Placental pericyte (primary cell): ENCODE data around the gene ANKRD23. TPM values are rescaled to one million over a fixed set of nuclear protein-coding genes. Genes with fewer than 3 reads are reported as not detected.

Experiments
- small RNA-seq: library from RNA; depleted of rRNA; stranded (forward); fragments of <200 nt; gene quantifications from one replicate; pipeline ENCODE3, GENCODE V24; 2012; ENCODE audit warnings: low replicate concordance
- total RNA-seq: library from RNA; depleted of rRNA; stranded (reverse); fragments of >200 nt; gene quantifications from 2 replicates; pipeline ENCODE4 v1.2.3, GENCODE V29; 2012

Gene ANKRD23
- 1.1 and 1.3 TPM in 2 replicates for total RNA-seq

GRCh38 chr2:96843538-96844268 lies at the start of gene ANKRD23:
TSS of gene ANKRD23 (minus strand) at chr2:96844021. CDS start at chr2:96843992, 29 bp downstream.

GRCh38 chr2:96869822-96870625 lies 26.2 kb upstream of the ANKRD23 start, which contains the start of gene SEMA4C:
TSS of gene SEMA4C (minus strand) at chr2:96870080. CDS start at chr2:96867886, 2,194 bp downstream.

GRCh38 chr2:96857667-96858372 lies 14.0 kb upstream of the ANKRD23 start, which contains the start of gene ANKRD39:
TSS of gene ANKRD39 (minus strand) at chr2:96858016. CDS start at chr2:96857987, 29 bp downstream.

GRCh38 chr2:96816127-96816835 lies 27.5 kb downstream of the ANKRD23 start, which contains the start of gene CNNM3:
TSS of gene CNNM3 (plus strand) at chr2:96816268. CDS start at chr2:96816278, 10 bp downstream.

Small RNA genes lying within 50 kb of the gene (small RNA-seq; reads per million reads assigned to genes)
- gene MIR3127, result not detected

Other genes starting within 250 kb of the ANKRD23 start
- 41.7 and 44.0 TPM in 2 replicates for gene KANSL3, start 205.7 kb downstream of the ANKRD23 start, total RNA-seq
- under 0.01 and 0.29 TPM in 2 replicates for gene FER1L5, start 201.3 kb downstream of the ANKRD23 start, total RNA-seq
- gene LMAN2L, start 104.0 kb downstream of the ANKRD23 start, total RNA-seq, result 19.5 and 24.1 TPM in 2 replicates
- 5.9 and 7.0 TPM in 2 replicates for gene CNNM4, start 83.1 kb downstream of the ANKRD23 start, total RNA-seq
- gene CNNM3, start 27.8 kb downstream of the ANKRD23 start, total RNA-seq, result 10.0 and 19.0 TPM in 2 replicates
- 3.1 and 10.3 TPM in 2 replicates for gene ANKRD39, start 14.0 kb upstream of the ANKRD23 start, total RNA-seq
- 43.1 and 43.5 TPM in 2 replicates for gene SEMA4C, start 26.1 kb upstream of the ANKRD23 start, total RNA-seq
- gene FAM178B, start 142.6 kb upstream of the ANKRD23 start, total RNA-seq, result not detected in 2 replicates